Measurements from ENCODE around the gene GLS2.

GRCh38 chr12:56517854-56518253 is 29.9 kb upstream of the GLS2 start:
- TF ChIP-seq, protein P1, sequence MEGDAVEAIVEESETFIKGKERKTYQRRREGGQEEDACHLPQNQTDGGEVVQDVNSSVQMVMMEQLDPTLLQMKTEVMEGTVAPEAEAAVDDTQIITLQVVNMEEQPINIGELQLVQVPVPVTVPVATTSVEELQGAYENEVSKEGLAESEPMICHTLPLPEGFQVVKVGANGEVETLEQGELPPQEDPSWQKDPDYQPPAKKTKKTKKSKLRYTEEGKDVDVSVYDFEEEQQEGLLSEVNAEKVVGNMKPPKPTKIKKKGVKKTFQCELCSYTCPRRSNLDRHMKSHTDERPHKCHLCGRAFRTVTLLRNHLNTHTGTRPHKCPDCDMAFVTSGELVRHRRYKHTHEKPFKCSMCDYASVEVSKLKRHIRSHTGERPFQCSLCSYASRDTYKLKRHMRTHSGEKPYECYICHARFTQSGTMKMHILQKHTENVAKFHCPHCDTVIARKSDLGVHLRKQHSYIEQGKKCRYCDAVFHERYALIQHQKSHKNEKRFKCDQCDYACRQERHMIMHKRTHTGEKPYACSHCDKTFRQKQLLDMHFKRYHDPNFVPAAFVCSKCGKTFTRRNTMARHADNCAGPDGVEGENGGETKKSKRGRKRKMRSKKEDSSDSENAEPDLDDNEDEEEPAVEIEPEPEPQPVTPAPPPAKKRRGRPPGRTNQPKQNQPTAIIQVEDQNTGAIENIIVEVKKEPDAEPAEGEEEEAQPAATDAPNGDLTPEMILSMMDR (IDR thresholded peaks at IDR 0.05; ENCODE audit: low read length), result no peak
- TF ChIP-seq EZH2 (IDR thresholded peaks at IDR 0.05; ENCODE audit: borderline replicate concordance, low read length), result no peak
